ENCODE results near the gene MYO1B.

The MYO1B gene

GRCh38 chr2:191362841-191363240 is 117.6 kb downstream of the MYO1B start:
- DNase-seq (ENCODE audit: low spot score), result no peak

- no peak for DNase-seq (ENCODE audit: low spot score)
These were observed 118.1 kb downstream of the MYO1B start for GRCh38 chr2:191363267-191363666.

GRCh38 chr2:191365089-191365488 is 119.9 kb downstream of the MYO1B start:
- no peak for DNase-seq (ENCODE audit: low spot score)

GRCh38 chr2:191366199-191366598 is 121.0 kb downstream of the MYO1B start:
- no peak for DNase-seq (ENCODE audit: low spot score)

GRCh38 chr2:191369034-191369433 is 123.8 kb downstream of the MYO1B start:
- DNase-seq (ENCODE audit: low spot score), result no peak

- DNase-seq (ENCODE audit: low spot score), result no peak
These were observed 129.2 kb downstream of the MYO1B start for GRCh38 chr2:191374366-191374765.

GRCh38 chr2:191374939-191375338 is 129.7 kb downstream of the MYO1B start:
- DNase-seq (ENCODE audit: low spot score), result no peak

- no peak for DNase-seq (ENCODE audit: low spot score)
These were observed 131.9 kb downstream of the MYO1B start for GRCh38 chr2:191376981-191377629.

- no peak for DNase-seq (ENCODE audit: low spot score)
These were observed 134.2 kb downstream of the MYO1B start for GRCh38 chr2:191379375-191379774.

- no peak for DNase-seq (ENCODE audit: low spot score)
These were observed 137.6 kb downstream of the MYO1B start for GRCh38 chr2:191382801-191383200.

- DNase-seq (ENCODE audit: low spot score), result no peak
These were observed 138.3 kb downstream of the MYO1B start for GRCh38 chr2:191383486-191383885.

- no peak for DNase-seq (ENCODE audit: low spot score)
These were observed 139.6 kb downstream of the MYO1B start for GRCh38 chr2:191384829-191385228.

- DNase-seq (ENCODE audit: low spot score), result no peak
These were observed 140.4 kb downstream of the MYO1B start for GRCh38 chr2:191385416-191386160.

- no peak for DNase-seq (ENCODE audit: low spot score)
These were observed 141.8 kb downstream of the MYO1B start for GRCh38 chr2:191386938-191387536.

GRCh38 chr2:191389288-191389687 is 144.1 kb downstream of the MYO1B start:
- no peak for DNase-seq (ENCODE audit: low spot score)

- DNase-seq (ENCODE audit: low spot score), result no peak
These were observed 146.0 kb downstream of the MYO1B start for GRCh38 chr2:191391171-191391570.

- no peak for DNase-seq (ENCODE audit: low spot score)
These were observed 148.8 kb downstream of the MYO1B start for GRCh38 chr2:191394043-191394442.

- no peak for DNase-seq (ENCODE audit: low spot score)
These were observed 151.6 kb downstream of the MYO1B start for GRCh38 chr2:191396794-191397193.

GRCh38 chr2:191399601-191400000 is 154.4 kb downstream of the MYO1B start:
- no peak for DNase-seq (ENCODE audit: low spot score)

- no peak for DNase-seq (ENCODE audit: low spot score)
These were observed 156.1 kb downstream of the MYO1B start for GRCh38 chr2:191401287-191401686.

GRCh38 chr2:191402966-191403565 is 157.9 kb downstream of the MYO1B start:
- DNase-seq (ENCODE audit: low spot score), result no peak

GRCh38 chr2:191404568-191404991 is 159.4 kb downstream of the MYO1B start:
- DNase-seq (ENCODE audit: low spot score), result no peak

GRCh38 chr2:191405546-191405945 is 160.3 kb downstream of the MYO1B start:
- no peak for DNase-seq (ENCODE audit: low spot score)

Measured in CD4-positive, alpha-beta T cell treated with Interleukin-15 for 4 hours (primary cell).